Trophoblast cell (in vitro differentiated cells and primary cell): ENCODE results near the gene PCGF2.

Experiments used
- DNase-seq, 2 donors: peaks; one replicate each; pipeline ENCODE4 v3.0.0-alpha.2; 2016
- H2AFZ ChIP-seq: 2 replicates; pipeline ENCODE4 v1.6.1; 2013; ENCODE audit warnings: low read length, moderate library complexity, mild to moderate bottlenecking; ENCODE audit not compliant: insufficient read depth, poor library complexity
- H2AK5ac ChIP-seq: 2 replicates; pipeline ENCODE4 v1.6.1; 2013; ENCODE audit warnings: mild to moderate bottlenecking, low read length
- H2BK120ac ChIP-seq: 2 replicates; pipeline ENCODE4 v1.6.1; 2013; ENCODE audit warnings: low read length, mild to moderate bottlenecking, moderate library complexity; ENCODE audit not compliant: insufficient read depth, poor library complexity
- H2BK12ac ChIP-seq: 2 replicates; pipeline ENCODE4 v1.6.1; 2013; ENCODE audit warnings: mild to moderate bottlenecking, low read length, moderate library complexity
- H2BK5ac ChIP-seq: 2 replicates; pipeline ENCODE4 v1.6.1; 2013; ENCODE audit warnings: low read length, low read depth, moderate library complexity, mild to moderate bottlenecking; ENCODE audit not compliant: poor library complexity
- H3K14ac ChIP-seq: 2 replicates; pipeline ENCODE4 v1.6.1; 2013; ENCODE audit warnings: mild to moderate bottlenecking, low read length
- H3K18ac ChIP-seq: 2 replicates; pipeline ENCODE4 v1.6.1; 2013; ENCODE audit warnings: mild to moderate bottlenecking, low read length
- H3K23ac ChIP-seq: 2 replicates; pipeline ENCODE4 v1.6.1; 2013; ENCODE audit warnings: low read length
- H3K27ac ChIP-seq: 2 replicates; pipeline ENCODE4 v1.5.1; 2013; ENCODE audit warnings: low read depth, mild to moderate bottlenecking, inconsistent platforms, low read length, moderate library complexity
- H3K27me3 ChIP-seq: 2 replicates; pipeline ENCODE4 v1.6.1; 2013; ENCODE audit warnings: inconsistent platforms, mild to moderate bottlenecking, low read length, moderate library complexity; ENCODE audit not compliant: insufficient read depth
- H3K36me3 ChIP-seq, 2 experiments: 1 replicate in 1 of 2; 2 replicates in 1 of 2; pipeline ENCODE4 v1.6.1; 2013; ENCODE audit warnings: low read length in 2 of 2, mild to moderate bottlenecking in 2 of 2, moderate library complexity in 1 of 2; ENCODE audit not compliant: insufficient read depth in 2 of 2, control insufficient read depth in 1 of 2
- H3K4ac ChIP-seq: 2 replicates; pipeline ENCODE4 v1.6.1; 2013; ENCODE audit warnings: low read depth, mild to moderate bottlenecking, low read length, moderate library complexity
- H3K4me1 ChIP-seq, 2 experiments: 1 replicate in 1 of 2; 2 replicates in 1 of 2; pipeline ENCODE4 v1.6.1; 2013; ENCODE audit warnings: low read length in 2 of 2, mild to moderate bottlenecking in 2 of 2, moderate library complexity in 1 of 2; ENCODE audit not compliant: insufficient read depth in 2 of 2, control insufficient read depth in 1 of 2
- H3K4me2 ChIP-seq: 2 replicates; pipeline ENCODE4 v1.6.1; 2013; ENCODE audit warnings: inconsistent platforms, mild to moderate bottlenecking, low read length, moderate library complexity
- H3K4me3 ChIP-seq: 2 replicates; pipeline ENCODE4 v1.5.1; 2013; ENCODE audit warnings: mild to moderate bottlenecking, low read depth, low read length, inconsistent platforms
- H3K79me1 ChIP-seq: one replicate; pipeline ENCODE4 v1.6.1; 2013; ENCODE audit warnings: low read length
- H3K79me2 ChIP-seq: 2 replicates; pipeline ENCODE4 v1.6.1; 2013; ENCODE audit warnings: low read length, mild to moderate bottlenecking; ENCODE audit not compliant: control insufficient read depth, insufficient read depth, poor library complexity
- H3K9ac ChIP-seq: 2 replicates; pipeline ENCODE4 v1.6.1; 2013; ENCODE audit warnings: mild to moderate bottlenecking, low read length
- H3K9me3 ChIP-seq: 2 replicates; pipeline ENCODE4 v1.6.1; 2013; ENCODE audit warnings: low read depth, mild to moderate bottlenecking, control low read depth, inconsistent platforms, low read length; ENCODE audit not compliant: insufficient read depth
- H4K12ac ChIP-seq: 2 replicates; pipeline ENCODE4 v1.6.1; 2013; ENCODE audit warnings: low read depth, mild to moderate bottlenecking, low read length, moderate library complexity
- H4K8ac ChIP-seq: 2 replicates; pipeline ENCODE4 v1.6.1; 2013; ENCODE audit warnings: low read depth, mild to moderate bottlenecking, low read length, moderate library complexity
- H4K91ac ChIP-seq: one replicate; pipeline ENCODE4 v1.6.1; 2013; ENCODE audit warnings: low read depth, mild to moderate bottlenecking, low read length, moderate library complexity
- WGBS: extraction: QIAGEN DNeasy Blood & Tissue Kit; methylation state at CpG from one replicate; pipeline ENCODE4 v1.1.7; 2013; ENCODE audit warnings: missing lambda C conversion rate; ENCODE audit not compliant: insufficient read length, insufficient coverage; ENCODE audit errors: extremely low coverage; 5-methylcytosine and 5-hydroxymethylcytosine counted together

Gene PCGF2

DNA sequence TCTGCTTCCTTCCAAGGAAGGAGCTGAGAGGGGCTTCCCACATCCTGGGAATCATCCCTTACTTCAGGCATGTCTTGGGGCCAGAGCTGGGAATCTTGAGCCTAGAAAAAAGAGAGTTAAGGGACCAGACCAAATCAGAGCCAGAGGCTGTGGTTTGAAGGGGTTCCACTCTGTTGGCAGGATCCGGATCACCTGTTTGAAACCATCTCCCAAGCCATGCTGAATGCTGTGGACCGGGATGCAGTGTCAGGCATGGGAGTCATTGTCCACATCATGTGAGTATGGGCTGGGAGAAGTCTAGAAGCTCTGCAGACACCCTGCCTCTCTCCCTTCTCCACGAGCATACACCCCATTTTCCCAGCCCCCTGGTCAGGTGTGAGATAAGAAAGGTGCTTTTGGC, 14.1 kb upstream of the PCGF2 start:
- Histone ChIP-seq H4K12ac (no peak overlapping the region), H4K8ac (no peak overlapping the region), H2BK120ac (no peak overlapping the region), H3K79me2 (no peaks in the 10 kb centered on the region), H3K14ac (no peak overlapping the region), H2BK5ac (no peak overlapping the region), H3K4me3 (no peak overlapping the region), H4K91ac (no peak overlapping the region), H3K4ac (no peak overlapping the region), H3K9ac (no peak overlapping the region), H3K18ac (no peak overlapping the region), H3K79me1 (no peaks in the 10 kb centered on the region), H2AFZ (no peak overlapping the region), H3K27ac (no peak overlapping the region), H2BK12ac (no peak overlapping the region), H3K23ac (no peak overlapping the region), H3K4me2 (no peak overlapping the region), H3K27me3 (no peaks in the 10 kb centered on the region), H3K4me1 (no peaks in the 10 kb centered on the region), H3K36me3 (peaks cover 52 to 68% of the 10 kb centered on the region in 2 experiments), H3K9me3 (no peaks in the 10 kb centered on the region), H2AK5ac (no peak overlapping the region)
- WGBS: no CpG with 5 or more reads among the region's 3 CpGs
- DNase-seq: no peak

DNA sequence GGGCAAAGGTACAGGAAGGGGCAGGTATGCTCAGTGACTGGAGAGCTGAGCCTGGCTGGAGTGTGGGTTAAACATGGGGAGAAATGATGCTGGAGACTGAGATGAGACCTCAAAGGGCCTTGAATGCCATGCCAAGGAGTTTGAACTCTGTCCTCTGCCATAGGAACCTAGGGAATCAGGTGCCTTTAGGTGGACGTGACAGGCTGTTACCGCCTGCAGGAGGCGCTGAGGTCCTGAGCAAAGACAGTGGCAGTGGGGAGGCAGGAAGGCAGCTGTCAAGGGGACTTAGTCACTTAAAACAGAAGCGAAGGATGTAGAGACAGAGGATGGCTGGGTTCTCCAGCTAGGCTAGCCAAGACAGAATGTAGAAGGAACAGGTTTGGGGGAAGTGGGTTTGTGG, 13.5 kb upstream of the PCGF2 start:
- Histone ChIP-seq H3K36me3 (peaks cover 51 to 67% of the 10 kb centered on the region in 2 experiments), H3K79me1 (no peaks in the 10 kb centered on the region), H4K91ac (no peak overlapping the region), H3K4ac (no peak overlapping the region), H3K23ac (no peak overlapping the region), H2AFZ (no peak overlapping the region), H3K79me2 (no peaks in the 10 kb centered on the region), H3K4me2 (no peak overlapping the region), H3K4me1 (no peaks in the 10 kb centered on the region), H2BK120ac (no peak overlapping the region), H3K27ac (no peak overlapping the region), H3K9ac (no peak overlapping the region), H3K4me3 (no peak overlapping the region), H2BK5ac (no peak overlapping the region), H4K8ac (no peak overlapping the region), H3K18ac (no peak overlapping the region), H2AK5ac (no peak overlapping the region), H4K12ac (no peak overlapping the region), H3K27me3 (no peaks in the 10 kb centered on the region), H3K9me3 (no peaks in the 10 kb centered on the region), H2BK12ac (no peak overlapping the region), H3K14ac (no peak overlapping the region)
- WGBS: no CpG with 5 or more reads among the region's 4 CpGs
- DNase-seq: peak; percentile 10 to 31

GRCh38 chr17:38753071-38753506, 5.0 kb upstream of the PCGF2 start:
- H3K36me3 ChIP-seq: peaks cover 22 to 29% of the 10 kb centered on the region in 2 experiments
- peak overlapping the region; percentile 94 for H3K4me3 ChIP-seq
- H4K91ac ChIP-seq: peak overlapping the region; percentile 68
- no peak overlapping the region for H3K23ac ChIP-seq
- peaks cover 24% of the 10 kb centered on the region for H3K79me1 ChIP-seq
- H3K79me2 ChIP-seq: peaks cover 17% of the 10 kb centered on the region
- no peak overlapping the region for H2BK12ac ChIP-seq
- peak overlapping the region; percentile 66 for H3K4ac ChIP-seq
- H2BK120ac ChIP-seq: peak overlapping the region; percentile 63
- peak overlapping the region; percentile 90 for H4K8ac ChIP-seq
- DNase-seq: no peak
- peak overlapping the region; percentile 83 for H3K4me2 ChIP-seq
- H3K14ac ChIP-seq: peak overlapping the region; percentile 79
- H4K12ac ChIP-seq: peak overlapping the region; percentile 68
- H3K27ac ChIP-seq: peak overlapping the region; percentile 38
- peak overlapping the region; percentile 42 for H3K18ac ChIP-seq
- H2AFZ ChIP-seq: peak overlapping the region; percentile 60
- peak overlapping the region; percentile 98 for H3K9ac ChIP-seq
- H3K4me1 ChIP-seq: peaks cover 7 to 11% of the 10 kb centered on the region in 2 experiments
- no peaks in the 10 kb centered on the region for H3K9me3 ChIP-seq
- no CpG with 5 or more reads among the region's 22 CpGs for WGBS
- peak overlapping the region; percentile 67 for H2AK5ac ChIP-seq
- no peaks in the 10 kb centered on the region for H3K27me3 ChIP-seq
- H2BK5ac ChIP-seq: peak overlapping the region; percentile 32

GRCh38 chr17:38752308-38753070, 4.4 kb upstream of the PCGF2 start, which contains the start of gene PSMB3:
Gene PSMB3 (plus strand): TSS chr17:38752741. CDS start chr17:38752827, 86 bp downstream.
- DNase-seq: peak; percentile 100
- H3K27ac ChIP-seq: peak within 1 kb of the TSS; percentile 38
- peak within 1 kb of the TSS; percentile 66 for H3K4ac ChIP-seq
- H3K18ac ChIP-seq: peak within 1 kb of the TSS; percentile 42
- H3K14ac ChIP-seq: peak within 1 kb of the TSS; percentile 79
- peak within 1 kb of the TSS; percentile 98 for H3K9ac ChIP-seq
- H3K4me3 ChIP-seq: peak within 1 kb of the TSS; percentile 94
- no peak within 1 kb of the TSS for H2BK12ac ChIP-seq
- peak within 1 kb of the TSS; percentile 90 for H4K8ac ChIP-seq
- H3K36me3 ChIP-seq: peaks cover 20 to 25% of the 10 kb centered on the region in 2 experiments
- H3K79me2 ChIP-seq: peaks cover 22% of the 10 kb centered on the region
- peak within 1 kb of the TSS; percentile 94 for H3K4me2 ChIP-seq
- peak within 1 kb of the TSS; percentile 63 for H2BK120ac ChIP-seq
- peak within 1 kb of the TSS; percentile 32 for H2BK5ac ChIP-seq
- peak within 1 kb of the TSS; percentile 68 for H4K12ac ChIP-seq
- peak within 1 kb of the TSS; percentile 68 for H4K91ac ChIP-seq
- peak within 1 kb of the TSS; percentile 67 for H2AK5ac ChIP-seq
- no peaks in the 10 kb centered on the region for H3K27me3 ChIP-seq
- H3K4me1 ChIP-seq: peaks cover 7 to 11% of the 10 kb centered on the region in 2 experiments
- no peaks in the 10 kb centered on the region for H3K9me3 ChIP-seq
- no CpG with 5 or more reads among the region's 44 CpGs for WGBS
- H3K23ac ChIP-seq: no peak within 1 kb of the TSS
- H2AFZ ChIP-seq: peak within 1 kb of the TSS; percentile 67
- H3K79me1 ChIP-seq: peaks cover 30% of the 10 kb centered on the region
